Stomach smooth muscle (tissue), 2 donors: ENCODE results near the gene ECD.

Experiments used
- H3K27ac ChIP-seq: one replicate; pipeline ENCODE4 v1.7.0; 2013; ENCODE audit warnings: mild to moderate bottlenecking, low read length, inconsistent platforms
- H3K27me3 ChIP-seq, 2 donors: one replicate each; pipeline ENCODE4 v1.7.0; 2013; ENCODE audit warnings: low read length in 2 of 2; ENCODE audit not compliant: insufficient read depth in 2 of 2, control insufficient read depth in 1 of 2
- H3K36me3 ChIP-seq, 2 donors: one replicate each; pipeline ENCODE4 v1.7.0; 2013; ENCODE audit warnings: low read length in 2 of 2; ENCODE audit not compliant: control insufficient read depth in 2 of 2, insufficient read depth in 2 of 2
- H3K4me1 ChIP-seq: one replicate; pipeline ENCODE4 v1.7.0; 2013; ENCODE audit warnings: low read length; ENCODE audit not compliant: control insufficient read depth, insufficient read depth
- H3K4me3 ChIP-seq, 2 donors: one replicate each; pipeline ENCODE4 v1.7.0; 2013; ENCODE audit warnings: low read length in 2 of 2
- H3K9ac ChIP-seq, 2 donors: one replicate each; pipeline ENCODE4 v1.7.0; 2013; ENCODE audit warnings: low read length in 2 of 2, mild to moderate bottlenecking in 1 of 2
- H3K9me3 ChIP-seq, 2 donors: one replicate each; pipeline ENCODE4 v1.7.0; 2013; ENCODE audit warnings: low read length in 2 of 2; ENCODE audit not compliant: control insufficient read depth in 2 of 2
- donor health status: healthy.
- donor health status: Pancreatic carcinoma.

ECD gene

DNA sequence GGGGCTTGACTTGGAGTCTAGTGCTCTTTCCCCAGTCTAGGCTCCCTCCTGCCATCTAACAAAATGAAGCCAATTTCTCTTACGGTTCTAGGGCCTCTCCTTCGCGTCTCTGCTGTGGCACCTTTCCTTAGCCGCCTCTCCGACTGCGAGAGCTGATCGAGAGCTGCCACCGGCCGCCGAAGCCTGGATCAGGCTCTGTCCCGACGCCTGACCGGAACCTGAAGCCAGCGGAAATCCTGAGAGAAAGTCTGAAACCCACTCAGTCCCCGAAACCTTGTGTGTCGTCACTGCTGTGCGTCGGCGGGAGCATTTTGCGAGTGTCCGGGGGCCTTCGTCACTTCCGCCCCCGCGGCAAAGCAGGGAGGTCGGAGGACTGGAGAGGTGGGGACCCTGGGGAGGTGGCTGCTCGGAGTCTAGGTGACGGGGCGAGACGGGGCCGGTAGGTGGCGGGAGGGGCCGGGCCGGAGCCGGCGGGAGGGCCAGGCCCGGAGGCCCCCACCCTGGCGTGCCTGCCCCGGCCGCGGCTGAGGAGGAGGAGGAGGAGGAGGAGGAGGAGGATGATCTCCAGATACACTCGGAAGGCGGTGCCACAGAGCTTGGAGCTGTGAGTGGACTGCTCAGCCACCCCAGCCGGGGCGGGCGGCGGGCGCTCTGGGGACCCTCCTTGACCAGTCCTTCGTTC, at the start of gene ECD, which contains the start of gene FAM149B1:
Gene ECD (minus strand): TSS at position 226 of the 682 bp plus-strand sequence. CDS start 4,071 bp downstream, outside the sequence.
Gene FAM149B1 (plus strand): TSS at position 337 of the 682 bp plus-strand sequence. CDS start 221 bp downstream, at position 558.
- peak within 1 kb of the TSS; percentile 97 for H3K27ac ChIP-seq
- peaks cover 6% of the 10 kb centered on the region for H3K4me1 ChIP-seq
- H3K9ac ChIP-seq = peak within 1 kb of the TSS; percentile 100
- H3K4me3 ChIP-seq = peak within 1 kb of the TSS; percentile 99 to 100
- no peaks in the 10 kb centered on the region for H3K9me3 ChIP-seq
- no peaks in the 10 kb centered on the region for H3K36me3 ChIP-seq
- H3K27me3 ChIP-seq = no peaks in the 10 kb centered on the region

- H3K36me3 ChIP-seq = peaks cover 12 to 20% of the 10 kb centered on the region in 2 donors
- no peak overlapping the region for H3K4me3 ChIP-seq
- no peaks in the 10 kb centered on the region for H3K9me3 ChIP-seq
- no peak overlapping the region for H3K9ac ChIP-seq
- H3K27me3 ChIP-seq = no peaks in the 10 kb centered on the region
- H3K27ac ChIP-seq = no peak overlapping the region
- H3K4me1 ChIP-seq = no peaks in the 10 kb centered on the region
Measured at GRCh38 chr10:73215749-73216148, 47.9 kb upstream of the ECD start.

DNA sequence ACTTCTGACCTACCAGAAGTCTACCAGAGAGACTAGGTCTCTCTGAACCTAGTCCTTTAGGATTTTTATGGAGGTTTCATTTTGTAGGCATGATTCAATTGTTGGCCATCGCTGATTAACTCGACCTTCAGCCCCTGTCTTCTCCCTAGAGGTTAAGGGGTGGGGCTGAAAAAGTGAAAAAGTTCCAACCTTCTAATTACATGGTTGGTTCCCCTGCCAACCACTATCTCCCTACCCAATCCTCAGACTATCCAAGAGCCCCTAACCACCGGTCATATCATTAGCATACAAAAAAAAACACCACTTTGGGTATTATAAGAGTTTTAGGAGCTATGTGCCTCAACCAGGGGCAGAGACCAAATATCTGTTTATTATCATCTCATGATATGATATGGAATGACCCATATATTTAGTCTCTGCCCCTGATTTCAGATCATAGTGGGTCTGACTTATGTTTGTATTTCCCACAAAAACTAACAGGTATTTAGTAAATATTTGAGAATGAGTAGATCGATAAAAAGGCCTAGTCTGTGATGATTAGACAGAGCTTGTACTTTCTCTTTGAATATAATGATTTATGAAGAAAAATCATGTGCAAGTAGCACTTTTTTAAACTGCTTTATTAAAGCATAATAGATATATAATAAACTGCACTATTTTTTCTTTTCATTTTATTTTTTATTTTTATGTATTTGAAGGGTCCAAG, 43.5 kb upstream of the ECD start:
- Histone ChIP-seq H3K27me3 (no peaks in the 10 kb centered on the region), H3K27ac (no peak overlapping the region), H3K4me1 (no peaks in the 10 kb centered on the region), H3K4me3 (no peak overlapping the region), H3K36me3 (no peaks in the 10 kb centered on the region), H3K9me3 (no peaks in the 10 kb centered on the region), H3K9ac (no peak overlapping the region)

GRCh38 chr10:73210395-73211105, 42.7 kb upstream of the ECD start:
- H3K27ac ChIP-seq = no peak overlapping the region

GRCh38 chr10:73209705-73210104, 41.9 kb upstream of the ECD start:
- Histone ChIP-seq H3K36me3 (no peaks in the 10 kb centered on the region), H3K9me3 (no peaks in the 10 kb centered on the region), H3K27me3 (no peaks in the 10 kb centered on the region), H3K9ac (no peak overlapping the region), H3K4me1 (no peaks in the 10 kb centered on the region), H3K27ac (no peak overlapping the region), H3K4me3 (no peak overlapping the region)

More at GRCh38 chr10:73210395-73211105, 42.7 kb upstream of the ECD start:
- Histone ChIP-seq H3K4me1 (no peaks in the 10 kb centered on the region), H3K27me3 (no peaks in the 10 kb centered on the region), H3K4me3 (no peak overlapping the region), H3K36me3 (no peaks in the 10 kb centered on the region), H3K9me3 (no peaks in the 10 kb centered on the region), H3K9ac (no peak overlapping the region)

DNA sequence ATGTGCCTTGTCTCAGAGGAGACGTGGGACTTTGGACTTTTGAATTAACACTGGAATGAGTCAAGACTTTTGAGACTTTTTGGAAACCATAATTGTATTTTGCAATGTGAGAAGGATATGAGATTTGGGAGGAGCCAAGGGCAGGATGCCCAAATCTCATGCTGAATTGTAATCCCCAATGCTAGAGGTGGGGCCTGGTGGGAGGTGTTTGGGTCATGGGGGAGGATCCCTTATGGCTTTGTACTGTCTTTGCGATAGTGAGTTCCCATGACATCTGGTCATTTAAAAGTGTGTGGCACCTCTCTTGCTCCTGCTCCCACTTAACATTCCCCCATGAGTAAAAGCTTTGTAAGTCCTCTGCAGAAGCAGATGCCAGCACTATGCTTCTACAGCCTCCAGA, 40.1 kb upstream of the ECD start:
- H3K27ac ChIP-seq = no peak overlapping the region
- no peak overlapping the region for H3K9ac ChIP-seq
- H3K4me3 ChIP-seq = no peak overlapping the region
- no peaks in the 10 kb centered on the region for H3K27me3 ChIP-seq
- no peaks in the 10 kb centered on the region for H3K36me3 ChIP-seq
- H3K9me3 ChIP-seq = no peaks in the 10 kb centered on the region
- no peaks in the 10 kb centered on the region for H3K4me1 ChIP-seq

DNA sequence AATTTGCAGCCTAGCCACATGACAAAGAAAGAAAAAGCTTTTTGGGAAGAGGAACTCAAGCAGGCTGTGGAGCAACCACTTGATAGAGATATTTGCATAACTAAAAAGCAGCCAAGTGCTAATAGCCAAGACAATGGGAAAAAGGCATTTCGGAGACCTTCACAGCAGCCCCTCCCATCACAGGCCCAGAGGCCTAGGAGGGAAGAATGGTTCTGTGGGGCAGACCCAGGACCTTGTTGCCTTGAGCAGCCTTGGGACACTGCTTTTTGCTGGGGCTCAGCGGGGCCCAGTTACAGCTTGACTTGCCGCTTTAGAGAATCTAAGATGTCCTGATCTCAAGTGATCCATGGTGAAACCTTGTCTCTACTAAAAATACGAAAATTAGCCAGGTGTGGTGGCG, 38.6 kb upstream of the ECD start:
- H3K9me3 ChIP-seq = no peaks in the 10 kb centered on the region
- no peaks in the 10 kb centered on the region for H3K36me3 ChIP-seq
- H3K27me3 ChIP-seq = no peaks in the 10 kb centered on the region
- H3K9ac ChIP-seq = no peak overlapping the region
- H3K27ac ChIP-seq = no peak overlapping the region
- H3K4me3 ChIP-seq = no peak overlapping the region
- no peaks in the 10 kb centered on the region for H3K4me1 ChIP-seq

GRCh38 chr10:73205890-73206289, 38.1 kb upstream of the ECD start:
- Histone ChIP-seq H3K4me1 (no peaks in the 10 kb centered on the region), H3K27me3 (no peaks in the 10 kb centered on the region), H3K9me3 (no peaks in the 10 kb centered on the region), H3K27ac (no peak overlapping the region), H3K36me3 (no peaks in the 10 kb centered on the region), H3K4me3 (no peak overlapping the region), H3K9ac (no peak overlapping the region)

DNA sequence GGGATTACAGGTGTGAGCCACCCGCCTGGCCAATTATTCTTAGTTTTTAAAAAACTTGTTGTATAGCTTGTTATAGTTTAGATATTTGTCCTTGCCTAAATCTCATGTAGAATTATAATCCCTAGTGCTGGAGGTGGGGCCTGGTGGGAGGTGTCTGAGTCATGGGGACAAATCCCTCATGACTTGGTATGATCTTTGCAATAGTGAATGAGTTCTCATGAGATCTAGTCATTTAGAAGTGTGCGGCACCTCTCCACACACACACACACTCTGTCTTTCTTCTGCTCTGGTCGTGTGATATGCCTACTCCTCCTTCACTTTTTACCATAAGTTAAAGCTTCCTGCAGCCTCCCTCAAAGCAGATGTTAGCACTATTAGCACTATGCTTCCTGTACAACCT, 37.3 kb upstream of the ECD start:
- no peaks in the 10 kb centered on the region for H3K36me3 ChIP-seq
- H3K9ac ChIP-seq = no peak overlapping the region
- no peaks in the 10 kb centered on the region for H3K9me3 ChIP-seq
- H3K27ac ChIP-seq = no peak overlapping the region
- no peaks in the 10 kb centered on the region for H3K27me3 ChIP-seq
- H3K4me3 ChIP-seq = no peak overlapping the region
- H3K4me1 ChIP-seq = no peaks in the 10 kb centered on the region

GRCh38 chr10:73190188-73190587, 22.4 kb upstream of the ECD start:
- Histone ChIP-seq H3K9me3 (no peaks in the 10 kb centered on the region), H3K9ac (no peak overlapping the region), H3K27me3 (no peaks in the 10 kb centered on the region), H3K4me1 (no peaks in the 10 kb centered on the region), H3K4me3 (no peak overlapping the region), H3K27ac (no peak overlapping the region), H3K36me3 (peaks cover 2 to 10% of the 10 kb centered on the region in 2 donors)
